ENCODE data around the gene NCS1. TPM values are rescaled to one million over a fixed set of nuclear protein-coding genes. Genes with fewer than 3 reads are reported as not detected.

NCS1 gene
- total and polyA plus RNA-seq, 9 of the 15 experiments (the other 6 are each of a cell fraction or from before 2014, with no cell fraction given) = 0.28 to 27.0 (median 9.6) TPM

- TF ChIP-seq NBN (IDR thresholded peaks at IDR 0.05; ENCODE audit: low read depth) = no peak
- TF ChIP-seq U2AF2 (optimal IDR thresholded peaks at IDR 0.05; ENCODE audit: low read depth, low read length) = no peak
- peak; percentile 25 for TF ChIP-seq C11orf30 (IDR thresholded peaks at IDR 0.05; ENCODE audit: low read depth)
- TF ChIP-seq SAP30 (IDR thresholded peaks at IDR 0.05; ENCODE audit: borderline replicate concordance, insufficient read depth, low read depth, low read length, poor library complexity, severe bottlenecking) = no peak
- TF ChIP-seq CGGBP1 (CRISPR knock-in tag; IDR thresholded peaks at IDR 0.05) = no peak
- TF ChIP-seq CBFA2T3 (IDR thresholded peaks at IDR 0.05) = peak; percentile 58
- TF ChIP-seq ATF3 (IDR thresholded peaks at IDR 0.05) = peak; percentile 65; the same call in 1 of the 2 replicates
- TF ChIP-seq ATF3 (CRISPR knock-in tag; conservative IDR thresholded peaks at IDR 0.05) = no peak
- TF ChIP-seq ZBTB9 (CRISPR knock-in tag; IDR thresholded peaks at IDR 0.05) = peak; percentile 55; the same call in 1 of the 2 replicates
- no peak; the same call in 1 of the 2 replicates for TF ChIP-seq ZBTB33 (CRISPR knock-in tag; IDR thresholded peaks at IDR 0.05)
- TF ChIP-seq SMARCB1 (IDR thresholded peaks at IDR 0.05; ENCODE audit: insufficient read length, low read depth) = no peak
- no peak for TF ChIP-seq HDAC1 (IDR thresholded peaks at IDR 0.05)
- no peak for TF ChIP-seq SMARCC2 (IDR thresholded peaks at IDR 0.05; ENCODE audit: low read depth)
- no peak for TF ChIP-seq JUNB (CRISPR knock-in tag; conservative IDR thresholded peaks at IDR 0.05)
- TF ChIP-seq MTA3 (IDR thresholded peaks at IDR 0.05; ENCODE audit: borderline replicate concordance) = no peak
- peak in 1 of 3 experiments; percentile 12 for TF ChIP-seq YY1 (IDR thresholded peaks at IDR 0.05; ENCODE audit: borderline replicate concordance in 1 of 3, control insufficient read depth in 1 of 3, extremely low read depth in 1 of 3, insufficient read depth in 3 of 3, insufficient read length in 1 of 3, insufficient replicate concordance in 2 of 3, low read depth in 1 of 3, low read length in 2 of 3)
- TF ChIP-seq HMG20B (CRISPR knock-in tag; IDR thresholded peaks at IDR 0.05) = no peak
- TF ChIP-seq MAFG (tag; conservative IDR thresholded peaks at IDR 0.05) = peak; percentile 25; the same call in 1 of the 2 replicates
- no peak for TF ChIP-seq PTTG1 (tag; IDR thresholded peaks at IDR 0.05; ENCODE audit: low read depth)
- 0 out of 2 replicates have a peak, but pooled peaks have one; percentile 61 for TF ChIP-seq TARDBP (IDR thresholded peaks at IDR 0.05)
- TF ChIP-seq OTX1 (CRISPR knock-in tag; IDR thresholded peaks at IDR 0.05) = no peak
These were observed 43.3 kb upstream of the NCS1 start (continued) for GRCh38 chr9:130128733-130129431.

Data from K562 (cell line).